ENCODE results near the gene CNPY4. TPM values are rescaled to one million over a fixed set of nuclear protein-coding genes. Genes with fewer than 3 reads are reported as not detected.

The CNPY4 gene
- total RNA-seq, 2 experiments from 2014 or later, result 31.3 to 32.5 TPM

DNA sequence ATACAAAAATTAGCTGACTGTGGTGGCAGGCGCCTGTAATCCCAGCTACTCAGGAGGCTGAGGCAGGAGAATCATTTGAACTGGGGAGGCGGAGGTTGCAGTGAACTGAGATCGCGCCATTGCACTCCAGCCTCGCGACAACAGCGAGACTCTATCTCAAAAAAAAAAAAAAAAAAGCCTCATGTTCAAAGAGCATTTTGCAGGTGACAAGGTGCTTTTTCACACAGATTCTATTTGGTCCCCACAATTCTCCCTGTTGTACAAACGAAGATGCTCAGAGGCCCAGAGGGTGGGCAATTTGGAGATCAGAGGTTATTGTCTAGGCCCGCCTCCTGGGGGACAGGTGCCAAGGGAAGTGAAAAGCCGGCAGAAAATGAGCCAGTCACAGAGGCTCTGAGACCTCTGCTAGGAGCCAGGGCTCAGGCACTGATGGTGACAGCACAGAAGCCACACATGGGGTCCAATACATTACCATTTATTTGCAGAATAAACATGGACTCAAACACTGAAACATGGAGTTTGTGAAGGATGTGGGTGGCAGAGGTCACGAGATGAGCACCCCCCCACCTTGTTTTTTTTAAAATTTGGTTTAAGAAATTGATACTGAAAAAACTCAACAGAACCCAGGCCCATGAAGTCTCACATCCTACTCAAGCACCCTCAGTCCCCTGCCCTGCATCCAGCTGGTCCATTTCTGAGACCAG is 49.9 kb downstream of the CNPY4 start:
- Mint-ChIP-seq H3K4me3 (no peak overlapping the region), H3K4me1 (peaks cover 63% of the 10 kb centered on the region), H3K27me3 (peaks cover 43% of the 10 kb centered on the region), H3K27ac (no peak overlapping the region), H3K9me3 (no peaks in the 10 kb centered on the region), H3K36me3 (ENCODE audit: low read depth) (no peaks in the 10 kb centered on the region)
- ChIA-PET POLR2A (interaction anchor here (4.0 to 4.4 kb wide), 2 partner anchors 9 to 12 kb away, joined by 27 to 30 read pairs; partner anchors contain the start of genes GPC2, STAG3 and TRAPPC14), CTCF (interaction anchor here (0.7 to 1.9 kb wide), 3 partner anchors 10 to 41 kb away, joined by 3 to 5 read pairs (median 3); no protein-coding TSS in a partner anchor)
- no peak for DNase-seq

GRCh38 chr7:100170101-100170897 is 50.9 kb downstream of the CNPY4 start:
- no peak overlapping the region for H3K27ac Mint-ChIP-seq
- H3K36me3 Mint-ChIP-seq (ENCODE audit: low read depth), result no peaks in the 10 kb centered on the region
- CTCF ChIA-PET, result interaction anchor here (1.1 to 1.3 kb wide), 2 partner anchors 38 to 39 kb away, joined by 3 to 4 read pairs; no protein-coding TSS in a partner anchor
- POLR2A ChIA-PET, result interaction anchor here (2.5 kb wide), 1 partner anchor 12 kb away, joined by 20 read pairs; the partner anchor contains the start of gene TRAPPC14
- H3K27me3 Mint-ChIP-seq, result peaks cover 48% of the 10 kb centered on the region
- H3K9me3 Mint-ChIP-seq, result no peaks in the 10 kb centered on the region
- no peak for DNase-seq
- H3K4me3 Mint-ChIP-seq, result peak overlapping the region; percentile 47
- H3K4me1 Mint-ChIP-seq, result peaks cover 60% of the 10 kb centered on the region

- no peak overlapping the region for H3K27ac Mint-ChIP-seq
- CTCF ChIA-PET, result interaction anchor here (1.1 to 1.3 kb wide), 3 partner anchors 19 to 38 kb away, joined by 3 to 4 read pairs (median 4); no protein-coding TSS in a partner anchor
- H3K4me1 Mint-ChIP-seq, result peaks cover 53% of the 10 kb centered on the region
- peak overlapping the region; percentile 47 for H3K4me3 Mint-ChIP-seq
- no peaks in the 10 kb centered on the region for H3K9me3 Mint-ChIP-seq
- no peak for DNase-seq
- peaks cover 51% of the 10 kb centered on the region for H3K27me3 Mint-ChIP-seq
- POLR2A ChIA-PET, result interaction anchor here (2.5 kb wide), 1 partner anchor 13 kb away, joined by 20 read pairs; the partner anchor contains the start of gene TRAPPC14
- no peaks in the 10 kb centered on the region for H3K36me3 Mint-ChIP-seq (ENCODE audit: low read depth)
Observed at GRCh38 chr7:100171087-100171681, 51.8 kb downstream of the CNPY4 start.

- POLR2A ChIA-PET, result interaction anchor here (2.5 kb wide), 1 partner anchor 14 kb away, joined by 20 read pairs; the partner anchor contains the start of gene TRAPPC14
- no peaks in the 10 kb centered on the region for H3K9me3 Mint-ChIP-seq
- H3K4me3 Mint-ChIP-seq, result peak overlapping the region; percentile 62
- no peaks in the 10 kb centered on the region for H3K36me3 Mint-ChIP-seq (ENCODE audit: low read depth)
- peaks cover 52% of the 10 kb centered on the region for H3K4me1 Mint-ChIP-seq
- H3K27me3 Mint-ChIP-seq, result peaks cover 52% of the 10 kb centered on the region
- no peak for DNase-seq
- H3K27ac Mint-ChIP-seq, result no peak overlapping the region
- CTCF ChIA-PET, result interaction anchor here (1.1 to 1.5 kb wide), 4 partner anchors 14 to 39 kb away, joined by 3 to 4 read pairs (median 4); no protein-coding TSS in a partner anchor
Observed at GRCh38 chr7:100171840-100172239, 52.4 kb downstream of the CNPY4 start.

DNA sequence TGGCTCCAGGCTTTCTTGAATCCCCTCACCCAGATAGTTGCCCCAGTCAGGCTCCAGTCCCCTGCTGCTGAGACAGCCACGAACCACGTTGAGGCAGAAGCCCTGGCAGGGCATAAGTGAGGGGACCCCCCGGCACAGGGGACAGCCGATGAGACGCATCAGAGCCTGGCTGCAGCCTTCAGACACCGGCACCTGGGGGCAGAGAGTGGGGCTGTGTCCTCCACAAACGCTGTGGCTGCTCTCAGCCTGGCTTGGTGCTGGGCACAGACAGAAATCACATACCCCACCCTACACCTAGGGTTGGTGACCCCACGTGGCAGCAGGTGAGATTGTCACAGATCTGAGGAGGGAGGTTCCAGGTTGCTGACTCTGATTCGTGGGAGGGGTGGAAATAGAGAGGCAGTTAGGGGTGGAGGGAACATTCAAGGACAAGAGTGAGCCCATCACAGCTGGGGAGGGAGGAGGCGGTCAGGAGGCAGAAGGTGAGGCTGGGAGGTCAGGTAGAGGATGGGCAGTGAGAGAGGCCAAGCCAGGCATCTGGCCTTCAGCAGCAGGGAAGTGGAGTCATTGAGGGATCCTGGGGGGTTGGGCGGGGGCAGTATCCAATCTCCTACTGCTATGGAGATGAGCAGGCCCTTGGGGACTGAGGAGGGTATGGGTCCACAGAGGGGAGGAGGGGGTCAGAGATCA is 54.5 kb downstream of the CNPY4 start:
- Mint-ChIP-seq H3K36me3 (ENCODE audit: low read depth) (no peaks in the 10 kb centered on the region), H3K9me3 (no peaks in the 10 kb centered on the region), H3K4me1 (peaks cover 41% of the 10 kb centered on the region), H3K27ac (no peak overlapping the region), H3K27me3 (peaks cover 35% of the 10 kb centered on the region), H3K4me3 (no peak overlapping the region)
- ChIA-PET CTCF (no interaction called here), POLR2A (no interaction called here)
- no peak for DNase-seq

- Mint-ChIP-seq H3K27me3 (peaks cover 32% of the 10 kb centered on the region), H3K4me1 (peaks cover 38% of the 10 kb centered on the region), H3K36me3 (ENCODE audit: low read depth) (no peaks in the 10 kb centered on the region), H3K27ac (no peak overlapping the region), H3K9me3 (no peaks in the 10 kb centered on the region), H3K4me3 (no peak overlapping the region)
- DNase-seq, result no peak
- POLR2A ChIA-PET, result interaction anchor here (1.4 kb wide), 1 partner anchor 8 kb away, joined by 5 read pairs; no protein-coding TSS in a partner anchor
- CTCF ChIA-PET, result no interaction called here
Observed at GRCh38 chr7:100174582-100174981, 55.1 kb downstream of the CNPY4 start.

Other genes with a start within 250 kb of the CNPY4 start
- not detected for gene OR2AE1, start 242.6 kb upstream of the CNPY4 start, total RNA-seq
- gene TRIM4, start 200.1 kb upstream of the CNPY4 start, total RNA-seq, result 10 to 100 TPM; 28.9 to 29.5 TPM
- gene GJC3, start 190.0 kb upstream of the CNPY4 start, total RNA-seq, result not detected
- not detected for gene AZGP1, start 143.6 kb upstream of the CNPY4 start, total RNA-seq
- gene ZKSCAN1, start 104.0 kb upstream of the CNPY4 start, total RNA-seq, result 10 to 100 TPM; 63.1 to 65.5 TPM
- 1 to 10 TPM; 6.9 TPM for gene ZSCAN21, start 69.9 kb upstream of the CNPY4 start, total RNA-seq
- 10 to 100 TPM; 21.1 to 22.1 TPM for gene ZNF3, start 37.9 kb upstream of the CNPY4 start, total RNA-seq
- gene COPS6, start 30.7 kb upstream of the CNPY4 start, total RNA-seq, result 10 to 100 TPM; 81.7 to 86.3 TPM
- 100 to 1,000 TPM; 266 to 273 TPM for gene MCM7, start 18.2 kb upstream of the CNPY4 start, total RNA-seq
- gene AP4M1, start 18.0 kb upstream of the CNPY4 start, total RNA-seq, result 10 to 100 TPM; 10.6 to 15.2 TPM
- gene TAF6, start 276 bp upstream of the CNPY4 start, total RNA-seq, result 10 to 100 TPM; 54.6 to 56.5 TPM
- gene MBLAC1, start 7.3 kb downstream of the CNPY4 start, total RNA-seq, result 1 to 10 TPM; 3.4 to 4.1 TPM
- gene LAMTOR4, start 29.3 kb downstream of the CNPY4 start, total RNA-seq, result 100 to 1,000 TPM; 164 to 167 TPM
- 10 to 100 TPM; 37.8 to 41.2 TPM for gene TRAPPC14, start 39.1 kb downstream of the CNPY4 start, total RNA-seq
- gene GAL3ST4, start 49.0 kb downstream of the CNPY4 start, total RNA-seq, result 1 to 10 TPM; 2.4 to 2.7 TPM
- gene GPC2, start 57.7 kb downstream of the CNPY4 start, total RNA-seq, result 1 to 10 TPM; 3.8 to 4.8 TPM
- gene STAG3, start 58.3 kb downstream of the CNPY4 start, total RNA-seq, result 10 to 100 TPM; 12.9 to 13.1 TPM
- 10 to 100 TPM; 70.5 to 71.8 TPM for gene PVRIG, start 100.3 kb downstream of the CNPY4 start, total RNA-seq
- gene SPDYE3, start 188.1 kb downstream of the CNPY4 start, total RNA-seq, result not detected
- 10 to 100 TPM; 39.8 to 40.6 TPM for gene PILRB, start 238.5 kb downstream of the CNPY4 start, total RNA-seq

All from activated CD4-positive, alpha-beta memory T cell treated with anti-CD3 and anti-CD28 coated beads, Interleukin-2, amount 10 ng/mL, durations not matched to agents 7 days and 5 days (primary cell).